GM19438 (cell line): ENCODE data around the gene KIF6.

Experiments
- ATAC-seq: cut with Tn5 transposase; IDR thresholded peaks from one replicate; pipeline ENCODE4 v1.9.1; 2021; ENCODE audit warnings: low read depth; ENCODE audit not compliant: unreplicated experiment

The KIF6 gene

GRCh38 chr6:39669207-39669972, 55.8 kb downstream of the KIF6 start:
- ATAC-seq = no peak

DNA sequence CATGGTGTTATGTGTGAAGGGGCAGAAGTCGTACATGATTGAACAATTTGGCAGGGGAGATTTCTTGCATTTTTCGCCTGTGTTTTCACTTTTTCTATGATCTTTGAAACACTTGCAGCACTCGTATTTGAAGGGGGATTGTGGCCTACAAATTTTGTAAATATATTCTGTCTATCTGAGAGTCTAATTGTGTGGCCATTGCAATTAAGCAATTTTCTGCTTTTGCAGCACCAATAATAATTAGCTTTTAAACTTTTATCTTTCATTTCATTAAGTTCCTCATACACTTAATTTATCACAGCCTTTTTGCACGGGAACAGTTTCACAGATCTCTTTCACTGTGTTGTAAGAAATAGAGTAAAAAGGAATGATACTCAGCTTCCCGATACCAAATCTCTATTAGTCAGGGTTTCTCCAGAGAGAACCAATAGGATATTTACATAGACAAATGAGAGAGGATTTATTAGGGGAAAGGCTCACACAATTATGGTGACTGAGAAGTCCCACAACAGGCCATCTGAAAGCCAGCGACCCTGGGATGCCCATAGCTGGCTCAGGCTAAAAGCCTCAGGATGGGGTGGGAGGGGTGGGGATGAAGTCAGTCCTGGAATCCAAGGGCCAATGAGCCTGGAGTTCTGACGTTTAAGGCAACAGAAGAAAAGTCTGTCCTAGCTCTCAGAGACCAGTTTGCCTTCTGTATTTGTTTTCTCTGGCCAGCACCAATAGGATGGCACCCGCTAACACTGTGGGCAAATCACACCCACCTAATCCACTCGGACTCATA, 58.3 kb downstream of the KIF6 start:
- ATAC-seq = no peak

- no peak for ATAC-seq
These were observed 59.3 kb downstream of the KIF6 start for GRCh38 chr6:39665861-39666260.

DNA sequence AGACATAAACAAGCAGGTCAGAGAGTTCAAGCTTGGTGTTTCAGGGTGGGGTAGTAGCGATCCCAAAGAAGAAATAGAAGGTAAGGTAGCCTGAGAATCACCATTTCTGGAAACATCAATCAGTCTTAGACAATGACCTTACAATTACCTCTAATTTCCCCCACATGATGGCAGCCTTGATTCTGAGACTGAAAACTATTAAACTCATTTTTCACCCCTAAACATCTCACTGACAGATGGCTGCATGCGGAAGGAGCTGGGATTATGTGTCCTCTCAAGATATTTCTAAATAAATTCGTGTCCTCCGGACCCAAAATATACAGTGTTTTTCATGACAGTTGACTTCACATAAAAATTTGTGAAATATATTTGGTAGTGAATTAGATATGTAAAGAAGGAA, 61.0 kb downstream of the KIF6 start:
- ATAC-seq = no peak

DNA sequence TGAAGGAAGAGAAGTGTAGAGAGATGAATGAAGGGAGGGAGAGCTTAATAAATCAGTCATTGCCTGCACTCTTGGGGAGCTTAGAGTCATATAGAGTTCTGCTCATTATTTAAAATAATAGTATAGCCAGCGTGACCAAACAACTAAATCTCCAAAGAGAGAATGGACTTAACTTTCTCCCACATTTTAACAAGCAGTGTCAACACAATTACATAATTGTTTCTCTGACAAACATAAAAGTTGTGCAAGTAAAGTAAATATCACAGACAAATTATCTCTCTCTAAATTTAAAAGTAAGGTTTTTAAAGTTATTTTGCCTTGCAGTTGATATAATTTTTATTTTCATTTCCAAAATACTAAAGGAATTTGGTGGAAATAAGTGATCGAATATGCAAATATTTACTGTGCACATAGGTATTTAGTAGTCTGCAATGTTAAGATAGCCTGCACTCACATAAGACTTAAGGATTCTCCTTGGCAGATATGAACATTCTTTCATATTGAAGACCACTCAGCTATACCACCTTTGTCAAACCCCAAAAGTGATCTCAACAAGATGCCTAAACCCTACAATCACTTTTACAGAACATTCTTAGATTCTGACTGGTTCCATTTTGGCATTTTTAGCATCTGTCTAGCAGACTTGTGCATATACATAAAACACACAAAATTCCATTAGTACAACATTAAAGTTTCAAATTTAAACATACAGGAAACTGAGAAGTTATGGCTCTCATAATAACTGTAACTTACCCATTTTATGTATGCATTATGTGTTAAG, 67.7 kb downstream of the KIF6 start:
- ATAC-seq = no peak

- no peak for ATAC-seq
These were observed 71.1 kb downstream of the KIF6 start for GRCh38 chr6:39654121-39654520.

DNA sequence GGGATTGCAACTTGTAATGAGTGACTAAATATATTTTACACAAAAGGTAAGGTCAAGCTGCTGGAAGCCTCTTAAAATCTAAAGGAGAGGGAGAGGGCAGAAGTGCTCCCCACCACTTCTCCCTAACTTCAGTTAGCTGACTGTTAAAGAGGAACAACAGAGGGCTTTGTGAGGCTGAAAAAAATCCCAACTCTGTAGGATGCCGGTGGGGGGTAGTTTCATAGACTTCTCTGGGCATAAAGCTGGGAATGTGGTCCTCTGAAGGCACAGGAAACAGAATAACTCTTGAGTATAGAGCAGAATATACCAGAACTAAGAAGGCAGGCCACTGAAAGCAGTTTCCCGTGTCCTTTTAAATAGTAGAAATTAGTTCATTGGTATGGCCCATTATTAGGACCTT, 71.6 kb downstream of the KIF6 start:
- ATAC-seq = no peak

GRCh38 chr6:39649996-39650395, 75.2 kb downstream of the KIF6 start:
- ATAC-seq = no peak

DNA sequence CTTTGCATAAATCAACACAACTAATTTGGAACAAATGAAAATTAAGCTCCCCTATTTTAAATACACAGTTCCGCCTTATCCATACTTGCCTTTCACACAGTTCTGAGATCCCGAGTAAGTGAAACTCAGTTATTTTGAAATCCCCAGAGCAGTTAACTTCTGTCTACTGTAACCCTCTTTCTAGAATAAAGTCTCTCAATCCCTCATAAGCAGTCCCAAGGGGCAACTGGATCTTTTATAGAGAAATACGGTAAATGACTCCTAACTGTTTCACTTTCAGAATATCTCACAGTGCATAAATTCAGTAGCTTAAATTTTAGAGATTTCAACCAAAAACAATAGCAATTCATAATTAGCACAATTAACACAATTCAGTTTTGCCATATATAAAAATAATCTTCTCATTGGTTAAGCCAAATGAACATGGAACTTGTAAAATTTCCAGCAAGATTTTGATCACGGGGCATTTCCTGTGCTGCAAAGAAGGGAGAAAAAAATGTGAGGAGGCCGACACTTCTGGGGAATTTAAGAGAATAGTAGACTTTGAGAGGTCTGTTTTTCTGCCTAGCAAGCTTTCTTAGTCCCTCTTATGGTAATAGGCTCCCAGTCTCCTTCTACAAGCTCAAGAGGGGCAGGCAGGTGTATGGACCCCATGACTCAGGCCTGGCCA, 78.3 kb downstream of the KIF6 start:
- no peak for ATAC-seq

DNA sequence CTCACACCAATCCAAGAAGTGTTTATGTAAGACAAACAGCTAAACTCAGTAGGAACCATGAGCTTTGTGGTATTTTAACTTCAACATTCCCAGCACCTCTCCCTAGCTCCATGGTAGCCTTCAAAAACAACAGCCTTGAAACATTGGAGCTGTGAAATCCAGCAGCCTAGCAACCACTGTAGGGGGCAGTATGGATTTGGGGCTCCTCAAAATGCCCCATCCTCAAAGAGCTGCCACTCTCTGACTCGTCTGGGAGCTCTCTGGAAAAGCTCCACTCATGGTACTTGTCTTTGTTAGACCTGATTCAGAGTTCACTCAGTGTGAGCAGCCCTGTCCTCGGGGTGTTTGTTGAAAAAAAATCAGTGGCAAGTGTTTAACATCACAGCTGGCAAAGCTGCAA, 82.9 kb downstream of the KIF6 start:
- ATAC-seq = no peak

- ATAC-seq = no peak
These were observed 86.9 kb downstream of the KIF6 start for GRCh38 chr6:39638126-39638822.

DNA sequence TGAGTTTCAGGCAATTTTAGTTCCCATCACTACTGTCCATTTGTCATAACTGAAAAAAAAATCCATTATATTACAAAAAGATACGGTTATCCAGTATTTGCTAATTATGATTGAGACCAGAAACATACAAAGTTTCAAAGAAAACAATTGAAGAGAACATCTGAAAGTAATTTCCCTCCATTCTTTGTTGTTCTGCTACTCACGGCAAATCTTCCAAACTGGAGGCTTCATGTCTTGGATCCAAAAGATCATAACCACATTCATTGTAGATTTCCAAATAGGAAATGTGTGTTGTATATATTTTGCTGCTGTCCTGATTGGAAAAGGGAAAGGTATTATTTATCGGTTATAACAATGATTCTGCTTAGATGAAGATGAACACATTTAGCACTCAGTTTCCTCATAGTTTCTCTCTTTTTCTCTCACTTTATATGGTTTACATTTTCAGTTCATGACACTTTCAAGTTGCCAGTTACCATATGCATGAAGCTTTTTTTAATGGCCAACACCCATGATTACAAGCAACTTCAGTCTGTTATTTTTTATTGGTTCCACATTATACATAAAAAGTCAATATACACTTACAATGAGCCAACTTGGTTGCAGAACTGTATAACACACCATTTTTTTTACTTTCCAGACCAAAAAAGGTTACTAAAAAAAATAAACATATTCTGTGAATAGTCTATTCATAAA, 90.4 kb downstream of the KIF6 start:
- no peak for ATAC-seq

- ATAC-seq = no peak
These were observed 100.0 kb downstream of the KIF6 start for GRCh38 chr6:39625209-39625608.

GRCh38 chr6:39623750-39624149, 101.5 kb downstream of the KIF6 start:
- ATAC-seq = no peak

- ATAC-seq = no peak
These were observed 107.7 kb downstream of the KIF6 start for GRCh38 chr6:39617520-39617919.

GRCh38 chr6:39617026-39617425, 108.2 kb downstream of the KIF6 start:
- no peak for ATAC-seq

- ATAC-seq = no peak
These were observed 109.6 kb downstream of the KIF6 start for GRCh38 chr6:39615622-39616021.

DNA sequence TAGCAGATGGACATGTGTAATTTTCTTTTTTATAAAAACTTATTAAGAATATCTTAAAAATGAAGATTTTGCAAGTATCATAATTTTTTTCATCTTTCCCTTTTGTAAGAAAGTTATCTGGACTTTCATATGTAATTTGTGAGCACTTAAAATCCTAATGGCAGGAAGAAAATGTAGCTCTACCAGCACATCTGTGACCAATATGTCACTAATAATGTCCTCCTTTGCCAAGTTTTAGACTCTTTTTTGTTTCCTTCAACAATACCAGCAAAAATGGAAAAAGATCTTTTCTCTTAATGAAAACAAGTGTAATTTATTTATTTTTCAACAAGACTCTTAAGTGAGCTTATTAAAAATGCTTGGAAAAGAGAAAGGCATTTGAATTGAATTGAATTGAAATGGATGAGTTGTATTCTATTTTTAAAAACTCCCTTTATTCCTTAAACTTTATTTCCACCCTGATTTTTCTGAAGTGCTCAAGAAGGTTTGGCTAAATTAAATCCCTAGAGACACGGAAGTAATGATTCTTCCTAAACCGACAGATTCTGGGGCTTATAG, 110.7 kb downstream of the KIF6 start:
- ATAC-seq = no peak

DNA sequence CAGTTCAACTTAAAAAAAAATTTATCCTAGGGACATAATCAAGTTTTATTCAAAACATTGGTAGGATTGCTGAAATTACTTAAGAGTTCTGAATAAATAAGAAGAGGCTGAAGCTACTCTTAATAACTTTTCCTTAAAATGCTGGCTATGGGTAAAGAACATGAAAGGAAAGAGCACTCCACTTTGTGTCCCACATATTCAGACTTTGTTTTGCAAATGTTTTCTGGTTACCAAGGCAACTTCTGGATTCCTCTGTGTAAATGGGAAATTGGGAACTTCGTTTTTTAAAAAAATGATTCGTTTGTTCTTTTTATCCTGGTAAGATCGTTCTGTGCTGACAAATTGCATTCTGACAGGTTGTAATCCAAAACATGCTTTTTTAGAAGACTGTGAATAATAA, 115.0 kb downstream of the KIF6 start:
- no peak for ATAC-seq
